Activated CD8-positive, alpha-beta T cell treated with anti-CD3 and anti-CD28 coated beads for 36 hours (primary cell): ENCODE results near the gene PCDH17. TPM values are rescaled to one million over a fixed set of nuclear protein-coding genes. Genes with fewer than 3 reads are reported as not detected.

Experiments used
- ATAC-seq: fragments of 200-7000 bp; cut with Tn5 transposase; one replicate; pipeline ENCODE4 v1.10.0; 2021; ENCODE audit warnings: mild to moderate bottlenecking, moderate library complexity
- CTCF ChIA-PET: fragments of 350-600 bp; sonication (Branson Sonifier 250); formaldehyde crosslinking; loops from one replicate; lab custom pipeline; 2021; ENCODE audit warnings: antibody characterized with exemption; lab: Charles Lee
- POLR2A ChIA-PET: fragments of 350-600 bp; sonication (Branson Sonifier 250); formaldehyde crosslinking; loops from one replicate; lab custom pipeline; 2021; ENCODE audit warnings: antibody characterized with exemption; lab: Charles Lee
- DNase-seq: peaks from one replicate; pipeline ENCODE4 v3.0.0-alpha.2; 2020
- H3K27ac Mint-ChIP-seq: one replicate; pipeline ENCODE4 v1.8.0; 2021; ENCODE audit warnings: mild to moderate bottlenecking, mixed read lengths
- H3K27me3 Mint-ChIP-seq: one replicate; pipeline ENCODE4 v1.8.0; 2021; ENCODE audit warnings: mixed read lengths
- H3K36me3 Mint-ChIP-seq: one replicate; pipeline ENCODE4 v1.8.0; 2021; ENCODE audit warnings: low read depth, mixed read lengths
- H3K4me1 Mint-ChIP-seq: one replicate; pipeline ENCODE4 v1.8.0; 2021; ENCODE audit warnings: low read depth, mixed read lengths
- H3K4me3 Mint-ChIP-seq: one replicate; pipeline ENCODE4 v1.8.0; 2021; ENCODE audit warnings: mild to moderate bottlenecking, moderate library complexity, mixed read lengths
- H3K9me3 Mint-ChIP-seq: one replicate; pipeline ENCODE4 v1.8.0; 2021; ENCODE audit warnings: mixed read lengths
- intact Hi-C: fragments of 100-400 bp; cut with micrococcal nuclease; formaldehyde crosslinking; loops from one replicate; pipeline ENCODE4 v1.10.0; 2022
- total RNA-seq, 2 experiments: library from RNA; stranded (reverse); gene quantifications; one replicate each; pipeline ENCODE4 v1.2.3, GENCODE V29; 2021
- TF ChIP-seq, protein P1 (sequence below): fragments of 200-600 bp; IDR thresholded peaks from one replicate; pipeline ENCODE4 v1.8.0; 2022; ENCODE audit warnings: antibody characterized with exemption, mild to moderate bottlenecking

PCDH17 gene
- total RNA-seq, 2 experiments from 2014 or later, result not detected

GRCh38 chr13:57698851-57699250 is 67.3 kb downstream of the PCDH17 start:
- no peak overlapping the region for H3K4me3 Mint-ChIP-seq
- DNase-seq (no peak), ATAC-seq (no peak)
- H3K36me3 Mint-ChIP-seq, result no peaks in the 10 kb centered on the region
- H3K9me3 Mint-ChIP-seq, result peaks cover 4% of the 10 kb centered on the region
- H3K27me3 Mint-ChIP-seq, result no peaks in the 10 kb centered on the region
- ChIA-PET POLR2A (interaction anchor here (0.5 kb wide), 1 partner anchor 829 kb away, joined by 3 read pairs; no protein-coding TSS in a partner anchor), CTCF (no interaction called here)
- H3K27ac Mint-ChIP-seq, result no peak overlapping the region
- no peaks in the 10 kb centered on the region for H3K4me1 Mint-ChIP-seq
- intact Hi-C loops, result no loop called here
- TF ChIP-seq, protein P1, sequence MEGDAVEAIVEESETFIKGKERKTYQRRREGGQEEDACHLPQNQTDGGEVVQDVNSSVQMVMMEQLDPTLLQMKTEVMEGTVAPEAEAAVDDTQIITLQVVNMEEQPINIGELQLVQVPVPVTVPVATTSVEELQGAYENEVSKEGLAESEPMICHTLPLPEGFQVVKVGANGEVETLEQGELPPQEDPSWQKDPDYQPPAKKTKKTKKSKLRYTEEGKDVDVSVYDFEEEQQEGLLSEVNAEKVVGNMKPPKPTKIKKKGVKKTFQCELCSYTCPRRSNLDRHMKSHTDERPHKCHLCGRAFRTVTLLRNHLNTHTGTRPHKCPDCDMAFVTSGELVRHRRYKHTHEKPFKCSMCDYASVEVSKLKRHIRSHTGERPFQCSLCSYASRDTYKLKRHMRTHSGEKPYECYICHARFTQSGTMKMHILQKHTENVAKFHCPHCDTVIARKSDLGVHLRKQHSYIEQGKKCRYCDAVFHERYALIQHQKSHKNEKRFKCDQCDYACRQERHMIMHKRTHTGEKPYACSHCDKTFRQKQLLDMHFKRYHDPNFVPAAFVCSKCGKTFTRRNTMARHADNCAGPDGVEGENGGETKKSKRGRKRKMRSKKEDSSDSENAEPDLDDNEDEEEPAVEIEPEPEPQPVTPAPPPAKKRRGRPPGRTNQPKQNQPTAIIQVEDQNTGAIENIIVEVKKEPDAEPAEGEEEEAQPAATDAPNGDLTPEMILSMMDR, result no peak

- Mint-ChIP-seq H3K4me1 (no peaks in the 10 kb centered on the region), H3K27ac (no peak overlapping the region), H3K9me3 (peaks cover 11% of the 10 kb centered on the region), H3K36me3 (no peaks in the 10 kb centered on the region), H3K27me3 (no peaks in the 10 kb centered on the region), H3K4me3 (no peak overlapping the region)
- intact Hi-C loops, result no loop called here
- no peak for ATAC-seq
- no peak for DNase-seq
- ChIA-PET CTCF (no interaction called here), POLR2A (no interaction called here)
- TF ChIP-seq, protein P1, result no peak
Measured at GRCh38 chr13:57704031-57704430, 72.5 kb downstream of the PCDH17 start.

GRCh38 chr13:57716295-57716694 is 84.8 kb downstream of the PCDH17 start:
- H3K9me3 Mint-ChIP-seq, result peaks cover 1% of the 10 kb centered on the region
- H3K27ac Mint-ChIP-seq, result no peak overlapping the region
- ChIA-PET CTCF (no interaction called here), POLR2A (no interaction called here)
- no peaks in the 10 kb centered on the region for H3K27me3 Mint-ChIP-seq
- intact Hi-C loops, result no loop called here
- ATAC-seq (no peak), DNase-seq (no peak)
- no peaks in the 10 kb centered on the region for H3K4me1 Mint-ChIP-seq
- H3K36me3 Mint-ChIP-seq, result no peaks in the 10 kb centered on the region
- TF ChIP-seq, protein P1, result no peak
- H3K4me3 Mint-ChIP-seq, result no peak overlapping the region

DNA sequence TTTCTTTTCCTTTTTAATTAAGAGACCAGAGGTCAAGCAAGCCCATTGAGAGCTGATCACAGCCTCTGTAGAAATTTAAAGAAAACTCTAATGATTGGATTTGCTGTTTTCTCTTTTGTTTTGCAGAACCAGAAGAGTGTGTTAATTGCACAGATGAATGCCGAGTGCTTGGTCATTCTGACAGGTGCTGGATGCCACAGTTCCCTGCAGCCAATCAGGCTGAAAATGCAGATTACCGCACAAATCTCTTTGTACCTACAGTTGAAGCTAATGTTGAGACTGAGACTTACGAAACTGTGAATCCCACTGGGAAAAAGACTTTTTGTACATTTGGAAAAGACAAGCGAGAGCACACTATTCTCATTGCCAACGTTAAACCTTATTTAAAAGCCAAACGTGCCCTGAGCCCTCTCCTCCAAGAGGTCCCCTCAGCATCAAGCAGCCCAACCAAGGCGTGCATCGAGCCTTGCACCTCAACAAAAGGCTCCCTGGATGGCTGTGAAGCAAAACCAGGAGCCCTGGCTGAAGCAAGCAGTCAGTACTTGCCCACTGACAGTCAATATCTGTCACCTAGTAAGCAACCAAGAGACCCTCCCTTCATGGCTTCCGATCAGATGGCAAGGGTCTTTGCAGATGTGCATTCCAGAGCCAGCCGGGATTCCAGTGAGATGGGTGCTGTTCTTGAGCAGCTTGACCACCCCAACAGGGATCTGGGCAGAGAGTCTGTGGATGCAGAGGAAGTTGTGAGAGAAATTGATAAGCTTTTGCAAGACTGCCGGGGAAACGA is 93.1 kb downstream of the PCDH17 start:
- TF ChIP-seq, protein P1, result no peak
- Mint-ChIP-seq H3K4me3 (no peak overlapping the region), H3K36me3 (no peaks in the 10 kb centered on the region), H3K4me1 (no peaks in the 10 kb centered on the region), H3K27me3 (no peaks in the 10 kb centered on the region), H3K27ac (no peak overlapping the region), H3K9me3 (peaks cover 1% of the 10 kb centered on the region)
- CTCF ChIA-PET, result no interaction called here
- POLR2A ChIA-PET, result no interaction called here
- intact Hi-C loops, result no loop called here
- no peak for ATAC-seq
- no peak for DNase-seq

- CTCF ChIA-PET, result no interaction called here
Measured at GRCh38 chr13:57725480-57725879, 93.9 kb downstream of the PCDH17 start.

More at GRCh38 chr13:57725480-57725879, 93.9 kb downstream of the PCDH17 start:
- POLR2A ChIA-PET, result no interaction called here
- intact Hi-C loops, result no loop called here
- DNase-seq (no peak), ATAC-seq (no peak)
- Mint-ChIP-seq H3K9me3 (peaks cover 1% of the 10 kb centered on the region), H3K27ac (no peak overlapping the region), H3K27me3 (no peaks in the 10 kb centered on the region), H3K4me3 (no peak overlapping the region), H3K4me1 (no peaks in the 10 kb centered on the region), H3K36me3 (no peaks in the 10 kb centered on the region)
- TF ChIP-seq, protein P1, result no peak
